ENCODE results near the gene GNG2.
"Not testable (repeated sequence)": the region's sequence is repeated elsewhere in the genome, so short reads cannot be mapped to it uniquely, and the experiment has no call there.

The GNG2 gene

GRCh38 chr14:51905656-51906121 is 45.3 kb downstream of the GNG2 start:
- H3K4me3 ChIP-seq (ENCODE audit: low read depth, low read length); H3K9me3 ChIP-seq (ENCODE audit: control insufficient read depth, insufficient read depth, low read depth, low read length): not testable (repeated sequence)

GRCh38 chr14:51908086-51908485 is 47.7 kb downstream of the GNG2 start:
- Histone ChIP-seq H3K9me3 (ENCODE audit: control insufficient read depth, insufficient read depth, low read depth, low read length) (no peaks in the 10 kb centered on the region), H3K4me3 (ENCODE audit: low read depth, low read length) (no peak overlapping the region), H3K27ac (ENCODE audit: extremely low read depth, low read depth, low read length) (no peak overlapping the region), H3K36me3 (ENCODE audit: control insufficient read depth in 2 of 2, insufficient read depth in 1 of 2, low read length in 2 of 2) (no peaks in the 10 kb centered on the region), H3K4me1 (ENCODE audit: control insufficient read depth, insufficient read depth, low read length) (no peaks in the 10 kb centered on the region)
- ChIA-PET CTCF (no interaction called here), POLR2A (no interaction called here)
- TF ChIP-seq ZNF558 (tag by site-specific recombination; IDR thresholded peaks at IDR 0.05) (no peak), ZNF140 (tag by site-specific recombination; IDR thresholded peaks at IDR 0.05) (no peak), ZNF10 (tag by site-specific recombination; IDR thresholded peaks at IDR 0.05) (no peak), ZNF654 (tag by site-specific recombination; IDR thresholded peaks at IDR 0.05; ENCODE audit: low read depth) (no peak), ZNF266 (tag by site-specific recombination; IDR thresholded peaks at IDR 0.05; ENCODE audit: low read depth) (no peak), PBX3 (CRISPR knock-in tag; IDR thresholded peaks at IDR 0.05) (no peak), ZBTB10 (tag by site-specific recombination; IDR thresholded peaks at IDR 0.05) (no peak), ZNF132 (tag by site-specific recombination; IDR thresholded peaks at IDR 0.05; ENCODE audit: borderline replicate concordance) (no peak), ZFP69B (tag by site-specific recombination; IDR thresholded peaks at IDR 0.05) (no peak), ZNF133 (tag by site-specific recombination; IDR thresholded peaks at IDR 0.05) (no peak), ZNF19 (tag by site-specific recombination; IDR thresholded peaks at IDR 0.05; ENCODE audit: low read depth) (no peak)

More at GRCh38 chr14:51905656-51906121, 45.3 kb downstream of the GNG2 start:
- POLR2A ChIA-PET; H3K27ac ChIP-seq (ENCODE audit: extremely low read depth, low read depth, low read length); H3K4me1 ChIP-seq (ENCODE audit: control insufficient read depth, insufficient read depth, low read length); H3K36me3 ChIP-seq (ENCODE audit: control insufficient read depth in 2 of 2, insufficient read depth in 1 of 2, low read length in 2 of 2): not testable (repeated sequence)
- peak; percentile 83 for TF ChIP-seq SETDB1 (IDR thresholded peaks at IDR 0.05; ENCODE audit: insufficient read length, low read length)
- CTCF ChIA-PET: interaction anchor here (0.6 to 1.0 kb wide), 2 partner anchors 163 to 622 kb away, joined by 3 read pairs; partner anchors contain the start of gene NID2

- Histone ChIP-seq H3K9me3 (ENCODE audit: control insufficient read depth, insufficient read depth, low read depth, low read length) (no peaks in the 10 kb centered on the region), H3K4me1 (ENCODE audit: control insufficient read depth, insufficient read depth, low read length) (no peaks in the 10 kb centered on the region), H3K4me3 (ENCODE audit: low read depth, low read length) (no peak overlapping the region), H3K27ac (ENCODE audit: extremely low read depth, low read depth, low read length) (no peak overlapping the region), H3K36me3 (ENCODE audit: control insufficient read depth in 2 of 2, insufficient read depth in 1 of 2, low read length in 2 of 2) (no peaks in the 10 kb centered on the region)
- POLR2A ChIA-PET: no interaction called here
- CTCF ChIA-PET: interaction anchor here (0.6 kb wide), 1 partner anchor 13 kb away, joined by 3 read pairs; no protein-coding TSS in a partner anchor
- TF ChIP-seq ZNF571 (tag by site-specific recombination; IDR thresholded peaks at IDR 0.05) (no peak), ZFP3 (tag by site-specific recombination; IDR thresholded peaks at IDR 0.05; ENCODE audit: low read depth) (no peak), ZNF398 (tag by site-specific recombination; IDR thresholded peaks at IDR 0.05) (no peak), ZNF354C (tag by site-specific recombination; IDR thresholded peaks at IDR 0.05; ENCODE audit: borderline replicate concordance, low read depth) (no peak), ZBTB1 (tag by site-specific recombination; IDR thresholded peaks at IDR 0.05) (no peak), ZNF776 (tag by site-specific recombination; IDR thresholded peaks at IDR 0.05; ENCODE audit: borderline replicate concordance) (no peak), ZNF660 (tag by site-specific recombination; IDR thresholded peaks at IDR 0.05) (no peak), ZNF146 (tag by site-specific recombination; IDR thresholded peaks at IDR 0.05) (no peak), ELK4 (IDR thresholded peaks at IDR 0.05; ENCODE audit: borderline replicate concordance, low read depth, low read length) (no peak), ZNF610 (tag by site-specific recombination; IDR thresholded peaks at IDR 0.05; ENCODE audit: borderline replicate concordance) (no peak), ZNF416 (tag by site-specific recombination; IDR thresholded peaks at IDR 0.05) (no peak), ZNF76 (tag by site-specific recombination; IDR thresholded peaks at IDR 0.05; ENCODE audit: borderline replicate concordance, low read depth) (no peak)
Observed at GRCh38 chr14:51912112-51912786, 51.8 kb downstream of the GNG2 start.
